ENCODE measurements around the gene SNTB2. TPM values are rescaled to one million over a fixed set of nuclear protein-coding genes. Genes with fewer than 3 reads are reported as not detected.
A peak's percentile ranks its signal among the peaks of the same experiment; 100 is the strongest.

Gene SNTB2
- total and polyA plus RNA-seq, 2 of the 13 experiments (the other 11 are each of a cell fraction or from before 2014, with no cell fraction given) = 11.5 to 19.2 TPM

DNA sequence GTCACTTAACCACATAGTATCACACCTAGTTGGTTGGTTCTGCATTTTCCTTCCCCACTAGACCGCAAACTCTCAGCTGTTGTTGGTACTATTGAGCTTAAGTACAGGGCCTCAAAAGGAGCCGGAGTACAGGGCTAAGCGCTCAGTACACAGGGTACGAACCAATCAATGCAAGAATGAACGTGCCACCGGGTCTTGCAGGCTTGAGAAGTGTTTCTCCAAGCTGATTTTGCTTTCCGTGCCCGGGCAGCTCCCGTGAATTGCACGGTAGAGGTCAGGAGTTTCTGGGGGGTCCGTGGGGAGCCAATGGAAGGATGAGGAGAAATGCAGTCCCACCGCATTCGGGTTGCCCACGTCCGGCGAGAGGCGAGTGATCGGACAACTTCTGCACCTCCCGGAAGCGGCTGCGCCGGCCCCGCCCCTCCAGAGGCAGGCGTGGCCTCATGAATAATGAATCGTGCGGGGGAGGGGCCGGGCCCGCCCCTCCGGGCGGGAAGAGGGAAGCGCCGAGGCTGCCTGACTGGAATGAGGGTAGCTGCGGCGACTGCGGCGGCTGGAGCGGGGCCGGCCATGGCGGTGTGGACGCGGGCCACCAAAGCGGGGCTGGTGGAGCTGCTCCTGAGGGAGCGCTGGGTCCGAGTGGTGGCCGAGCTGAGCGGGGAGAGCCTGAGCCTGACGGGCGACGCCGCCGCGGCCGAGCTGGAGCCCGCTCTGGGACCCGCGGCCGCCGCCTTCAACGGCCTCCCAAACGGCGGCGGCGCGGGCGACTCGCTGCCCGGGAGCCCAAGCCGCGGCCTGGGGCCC lies at the start of gene SNTB2 (continued):
- TF ChIP-seq ZZZ3 (CRISPR knock-in tag; IDR thresholded peaks at IDR 0.05; ENCODE audit: borderline replicate concordance) = peak; percentile 16; the same call in 1 of the 2 replicates
- peak; percentile 92 for TF ChIP-seq ZNF281 (CRISPR knock-in tag; IDR thresholded peaks at IDR 0.05; ENCODE audit: borderline replicate concordance)
- TF ChIP-seq, protein P1, sequence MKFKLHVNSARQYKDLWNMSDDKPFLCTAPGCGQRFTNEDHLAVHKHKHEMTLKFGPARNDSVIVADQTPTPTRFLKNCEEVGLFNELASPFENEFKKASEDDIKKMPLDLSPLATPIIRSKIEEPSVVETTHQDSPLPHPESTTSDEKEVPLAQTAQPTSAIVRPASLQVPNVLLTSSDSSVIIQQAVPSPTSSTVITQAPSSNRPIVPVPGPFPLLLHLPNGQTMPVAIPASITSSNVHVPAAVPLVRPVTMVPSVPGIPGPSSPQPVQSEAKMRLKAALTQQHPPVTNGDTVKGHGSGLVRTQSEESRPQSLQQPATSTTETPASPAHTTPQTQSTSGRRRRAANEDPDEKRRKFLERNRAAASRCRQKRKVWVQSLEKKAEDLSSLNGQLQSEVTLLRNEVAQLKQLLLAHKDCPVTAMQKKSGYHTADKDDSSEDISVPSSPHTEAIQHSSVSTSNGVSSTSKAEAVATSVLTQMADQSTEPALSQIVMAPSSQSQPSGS (CRISPR knock-in tag; IDR thresholded peaks at IDR 0.05) = peak; percentile 61
- TF ChIP-seq, protein P2, sequence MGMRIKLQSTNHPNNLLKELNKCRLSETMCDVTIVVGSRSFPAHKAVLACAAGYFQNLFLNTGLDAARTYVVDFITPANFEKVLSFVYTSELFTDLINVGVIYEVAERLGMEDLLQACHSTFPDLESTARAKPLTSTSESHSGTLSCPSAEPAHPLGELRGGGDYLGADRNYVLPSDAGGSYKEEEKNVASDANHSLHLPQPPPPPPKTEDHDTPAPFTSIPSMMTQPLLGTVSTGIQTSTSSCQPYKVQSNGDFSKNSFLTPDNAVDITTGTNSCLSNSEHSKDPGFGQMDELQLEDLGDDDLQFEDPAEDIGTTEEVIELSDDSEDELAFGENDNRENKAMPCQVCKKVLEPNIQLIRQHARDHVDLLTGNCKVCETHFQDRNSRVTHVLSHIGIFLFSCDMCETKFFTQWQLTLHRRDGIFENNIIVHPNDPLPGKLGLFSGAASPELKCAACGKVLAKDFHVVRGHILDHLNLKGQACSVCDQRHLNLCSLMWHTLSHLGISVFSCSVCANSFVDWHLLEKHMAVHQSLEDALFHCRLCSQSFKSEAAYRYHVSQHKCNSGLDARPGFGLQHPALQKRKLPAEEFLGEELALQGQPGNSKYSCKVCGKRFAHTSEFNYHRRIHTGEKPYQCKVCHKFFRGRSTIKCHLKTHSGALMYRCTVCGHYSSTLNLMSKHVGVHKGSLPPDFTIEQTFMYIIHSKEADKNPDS (CRISPR knock-in tag; IDR thresholded peaks at IDR 0.05) = peak; percentile 28
- peak; percentile 92 for TF ChIP-seq ZNF879 (CRISPR knock-in tag; IDR thresholded peaks at IDR 0.05)
- TF ChIP-seq BRF2 (CRISPR knock-in tag; IDR thresholded peaks at IDR 0.05) = peak; percentile 80
- TF ChIP-seq ZNF704 (CRISPR knock-in tag; IDR thresholded peaks at IDR 0.05; ENCODE audit: borderline replicate concordance) = peak; percentile 90; the same call in 1 of the 2 replicates
- TF ChIP-seq KAT2B (IDR thresholded peaks at IDR 0.05; ENCODE audit: borderline replicate concordance, low read depth, low read length) = no peak
- no peak for TF ChIP-seq ZNF660 (CRISPR knock-in tag; IDR thresholded peaks at IDR 0.05; ENCODE audit: borderline replicate concordance, low read depth)
- TF ChIP-seq ZNF543 (CRISPR knock-in tag; IDR thresholded peaks at IDR 0.05) = peak; percentile 38
- TF ChIP-seq CREB1 (IDR thresholded peaks at IDR 0.05) = no peak
- TF ChIP-seq CREB1 (CRISPR knock-in tag; IDR thresholded peaks at IDR 0.05) = no peak
- TF ChIP-seq CREB3 (CRISPR knock-in tag; IDR thresholded peaks at IDR 0.05) = peak; percentile 60
- TF ChIP-seq MXD4 (CRISPR knock-in tag; IDR thresholded peaks at IDR 0.05) = peak; percentile 88
